Activated CD8-positive, alpha-beta memory T cell treated with anti-CD3 and anti-CD28 coated beads, Interleukin-2, amount 50 U/mL, for 1 hour (primary cell): ENCODE data around the gene MXI1.

Source experiments
- DNase-seq: peaks from one replicate; pipeline ENCODE4 v3.0.0-alpha.2; 2020; ENCODE audit errors: extremely low read depth

Gene MXI1

DNA sequence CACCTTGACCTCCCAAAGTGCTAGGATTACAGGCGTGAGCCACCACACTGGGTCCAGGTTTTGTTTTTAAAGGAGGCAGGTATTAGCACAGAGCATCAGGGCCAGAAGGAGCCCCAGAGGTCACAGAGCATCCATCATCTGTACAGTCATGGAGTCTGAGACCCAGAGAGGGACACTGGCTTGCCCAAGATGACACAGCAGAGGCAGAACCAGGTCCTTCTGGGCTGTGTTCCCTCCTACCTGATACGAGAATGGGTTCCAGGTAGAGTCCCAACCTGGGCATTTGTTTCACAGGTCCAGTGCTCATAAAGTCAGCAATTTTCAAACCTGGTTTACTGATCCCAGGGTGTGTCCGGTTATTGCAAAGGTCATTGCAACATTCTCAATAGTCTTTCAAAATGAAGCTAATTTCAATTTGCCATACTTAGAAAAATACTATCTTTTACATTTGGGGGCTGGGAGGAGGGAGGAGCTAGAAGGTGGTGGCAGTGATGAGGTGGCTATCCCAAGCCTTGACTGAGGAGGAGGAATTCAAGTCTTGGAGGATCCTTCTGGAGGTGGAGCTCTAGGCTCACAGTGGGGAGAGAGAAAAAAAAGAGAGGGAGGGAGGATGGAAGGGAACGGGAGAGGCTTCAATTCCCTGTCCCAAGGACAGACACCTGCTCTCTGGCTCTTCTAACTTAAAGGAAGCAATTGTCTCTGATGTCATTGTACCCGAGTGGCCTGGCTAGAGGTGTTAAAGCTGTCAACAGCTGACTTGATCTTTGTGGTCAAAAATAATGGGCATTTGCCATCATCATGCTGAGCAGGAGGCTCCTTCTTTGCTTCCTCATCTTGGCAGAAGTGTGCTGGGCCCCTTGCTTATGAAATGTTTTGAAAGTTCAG, 8.1 kb downstream of the MXI1 start:
- no peak for DNase-seq

DNA sequence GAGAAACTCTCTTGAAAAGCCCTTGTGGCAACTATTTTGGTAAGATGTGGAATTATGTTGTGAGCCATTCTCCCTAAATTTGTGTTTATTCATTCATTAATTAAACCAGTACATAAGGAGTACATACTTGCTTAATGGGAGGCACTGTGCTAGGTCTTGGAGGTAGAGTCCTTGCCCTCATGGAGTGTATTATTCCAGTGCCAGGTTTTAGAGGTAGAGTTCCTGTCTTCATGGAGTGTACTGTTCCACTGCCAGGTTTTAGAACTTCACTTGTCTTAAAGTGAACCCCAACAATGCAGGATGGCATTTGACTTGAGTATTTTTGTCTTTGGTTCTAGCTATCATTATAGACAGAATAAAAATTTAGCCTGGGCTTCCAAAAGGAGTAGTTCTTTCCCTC, 8.8 kb downstream of the MXI1 start:
- no peak for DNase-seq

DNA sequence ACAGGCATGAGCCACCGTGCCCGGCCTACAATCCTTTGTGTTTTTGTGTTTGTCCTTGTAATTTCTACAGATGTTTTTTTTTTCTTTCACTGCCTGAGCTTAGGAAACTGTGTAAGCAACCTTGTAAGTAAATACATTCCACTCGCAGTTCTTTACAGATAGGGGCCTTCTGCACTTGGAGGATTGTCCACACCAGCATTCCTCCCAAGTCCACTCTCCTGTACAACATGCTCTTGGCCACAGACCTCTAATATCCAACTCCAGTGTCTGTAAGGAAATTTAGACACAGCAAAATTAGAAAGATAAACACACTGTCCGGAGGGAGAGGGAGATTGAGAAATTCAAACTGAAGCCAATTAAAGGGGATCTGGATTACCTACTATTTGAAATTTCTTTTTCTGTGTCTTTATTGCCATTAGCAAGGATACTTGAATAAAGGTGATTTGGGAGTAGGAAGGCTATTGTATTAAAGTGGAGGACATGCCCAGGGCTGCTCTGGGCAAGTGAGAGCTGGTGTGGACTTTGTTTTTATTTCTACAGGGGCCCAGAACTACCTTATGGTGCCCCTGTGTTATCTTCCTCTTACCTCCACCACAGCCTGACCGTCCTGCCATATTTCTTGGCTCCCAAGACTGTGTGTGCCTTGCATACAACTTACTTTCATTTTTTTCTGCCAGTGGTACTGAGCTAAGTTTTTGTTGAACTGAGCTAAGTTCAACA, 9.7 kb downstream of the MXI1 start:
- DNase-seq, result no peak

DNA sequence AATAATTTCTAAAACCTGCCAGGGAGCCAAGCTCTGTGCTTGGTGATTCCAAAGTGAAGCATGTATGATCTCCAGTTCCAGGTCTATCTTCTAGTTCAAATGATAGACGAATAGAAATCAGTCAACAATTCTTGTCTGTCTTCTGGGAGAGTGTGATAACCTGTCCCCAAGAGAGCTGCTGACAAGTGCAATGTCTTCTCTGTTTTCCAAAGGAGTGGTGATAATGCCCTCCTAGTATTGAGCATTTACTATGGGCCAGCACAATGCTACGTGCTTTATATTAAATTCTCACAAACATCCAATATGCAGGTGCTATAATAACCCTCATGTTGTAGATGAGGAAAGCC, 10.2 kb downstream of the MXI1 start:
- DNase-seq, result no peak

- DNase-seq, result no peak
Observed at GRCh38 chr10:110218632-110219031, 11.2 kb downstream of the MXI1 start.

- no peak for DNase-seq
Observed at GRCh38 chr10:110219884-110220283, 12.5 kb downstream of the MXI1 start.

- DNase-seq, result no peak
Observed at GRCh38 chr10:110220398-110220797, 13.0 kb downstream of the MXI1 start.

- no peak for DNase-seq
Observed at GRCh38 chr10:110221044-110221720, 13.8 kb downstream of the MXI1 start.

DNA sequence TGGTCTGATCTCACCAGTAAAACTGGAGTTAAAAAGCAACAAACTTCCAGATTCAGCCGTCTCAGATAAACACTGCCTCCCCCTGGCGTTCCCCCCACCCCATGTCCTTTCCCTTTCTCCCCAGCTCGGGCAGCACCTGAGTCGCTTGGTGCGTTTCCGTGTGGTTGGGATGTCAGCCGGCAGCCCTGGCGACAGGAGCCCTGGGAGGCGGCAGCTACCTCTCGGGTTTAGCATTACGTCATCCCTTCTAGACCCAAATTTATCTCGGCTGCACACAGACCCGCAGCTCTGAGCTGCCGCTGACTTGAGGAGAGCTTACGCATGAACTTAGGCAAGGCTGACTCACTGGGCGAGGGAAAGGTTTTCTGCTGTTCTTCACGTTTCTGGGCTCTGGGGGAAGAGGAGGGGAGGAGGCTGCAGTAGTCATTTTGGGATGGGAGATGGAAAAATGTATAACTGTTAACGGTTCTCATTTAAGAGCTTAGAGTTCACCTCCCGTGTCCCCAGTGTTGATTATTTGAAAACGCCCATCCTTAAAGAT, 14.4 kb downstream of the MXI1 start:
- DNase-seq, result peak; percentile 76

GRCh38 chr10:110222641-110223297, 15.4 kb downstream of the MXI1 start:
- DNase-seq, result no peak

DNA sequence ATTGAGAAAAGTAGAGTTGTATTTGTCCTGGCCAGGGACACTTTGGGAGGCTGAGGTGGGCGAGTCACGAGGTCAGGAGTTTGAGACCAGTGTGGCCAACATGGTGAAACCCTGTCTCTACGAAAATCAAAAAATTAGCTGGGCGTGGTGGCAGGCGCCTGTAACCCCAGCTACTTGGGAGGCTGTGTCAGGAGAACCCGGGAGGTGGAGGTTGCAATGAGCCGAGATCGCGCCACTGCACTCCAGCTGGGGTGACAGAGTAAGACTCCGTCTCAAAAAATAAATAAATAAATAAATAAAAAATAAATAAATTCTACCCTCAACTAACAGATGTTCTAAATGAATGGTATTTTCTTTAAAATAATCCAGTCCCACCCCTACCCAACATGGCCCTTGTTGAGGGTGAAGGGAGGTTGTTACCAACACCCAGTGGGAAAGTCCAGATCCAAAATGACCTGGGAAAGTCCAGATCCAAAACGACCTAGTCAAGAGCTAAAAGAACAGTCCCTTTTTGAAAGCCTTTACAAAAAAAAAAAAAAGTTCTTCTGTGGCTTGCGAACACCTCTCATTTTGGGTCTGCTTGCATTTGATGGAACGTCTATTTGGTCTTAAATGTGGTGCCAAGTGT, 16.0 kb downstream of the MXI1 start:
- no peak for DNase-seq

DNA sequence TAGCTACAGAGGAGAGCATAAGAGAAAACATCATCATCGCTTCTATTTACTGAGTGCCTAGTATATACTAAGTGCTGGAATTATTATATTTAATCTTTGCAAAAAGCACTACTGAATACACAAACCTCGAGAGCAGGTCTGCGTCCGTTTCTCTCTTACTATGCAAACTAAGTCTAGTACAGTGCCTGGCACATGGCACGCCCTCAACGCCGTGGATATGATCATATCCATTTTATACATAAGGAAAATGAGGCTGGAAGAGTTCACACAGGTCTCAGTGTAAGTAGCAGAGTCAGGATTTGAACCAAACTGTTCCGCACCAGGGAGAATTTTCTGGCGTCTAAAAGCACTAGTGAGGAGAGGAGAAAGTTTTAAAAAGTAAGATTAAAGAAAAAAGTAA, 17.6 kb downstream of the MXI1 start:
- DNase-seq, result no peak

DNA sequence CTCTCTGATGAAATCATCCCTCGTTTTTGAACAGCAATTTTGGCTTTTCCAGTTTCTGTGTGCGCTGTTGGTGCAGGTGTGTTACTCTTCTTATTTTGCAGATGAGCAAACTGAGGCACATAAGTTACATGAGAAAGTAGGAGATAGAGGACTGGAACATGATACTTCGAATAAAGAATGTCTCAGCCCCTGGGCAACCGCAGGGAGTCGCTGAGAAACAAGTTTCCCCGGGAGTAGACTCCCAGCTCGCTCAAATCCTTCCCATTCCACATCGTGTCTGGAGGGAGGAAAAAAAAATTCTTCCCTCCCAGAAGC, 18.0 kb downstream of the MXI1 start:
- DNase-seq, result no peak

DNA sequence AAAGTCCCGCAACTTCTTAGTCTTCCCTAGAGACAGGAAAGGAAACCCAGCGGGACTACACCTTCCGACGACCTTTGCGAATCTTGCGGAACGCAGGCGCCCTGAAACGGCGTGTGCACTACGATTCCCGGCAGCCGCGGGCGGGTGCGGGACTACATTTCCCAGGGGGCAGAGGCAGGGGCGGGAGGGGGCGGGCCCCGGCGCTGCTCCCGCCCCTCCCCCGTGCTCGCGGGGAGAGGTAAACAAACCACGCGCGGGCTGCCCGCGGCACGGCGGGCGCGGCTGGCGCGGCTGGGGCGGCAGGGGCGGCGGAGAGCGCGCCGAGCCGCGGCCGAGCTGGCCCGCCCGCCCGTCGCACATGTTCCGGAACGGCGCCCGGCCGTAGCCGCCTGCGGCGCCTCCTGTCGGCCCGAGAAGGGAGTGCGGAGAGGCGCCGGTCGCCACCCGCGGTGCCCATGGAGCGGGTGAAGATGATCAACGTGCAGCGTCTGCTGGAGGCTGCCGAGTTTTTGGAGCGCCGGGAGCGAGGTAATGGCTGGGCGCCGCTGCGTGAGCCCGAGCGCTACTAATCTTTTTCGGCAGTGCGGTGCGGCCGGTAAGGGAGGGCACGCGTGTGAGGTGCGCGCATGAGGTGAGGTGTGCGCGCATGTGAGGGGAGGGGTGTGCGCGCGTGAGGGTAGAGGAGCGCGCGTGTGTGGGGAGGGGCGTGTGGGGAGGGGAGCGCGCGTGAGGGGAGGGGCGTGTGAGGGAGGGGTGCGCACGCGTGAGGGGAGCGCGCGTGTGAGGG, 18.5 kb downstream of the MXI1 start:
- DNase-seq, result peak; percentile 62

DNA sequence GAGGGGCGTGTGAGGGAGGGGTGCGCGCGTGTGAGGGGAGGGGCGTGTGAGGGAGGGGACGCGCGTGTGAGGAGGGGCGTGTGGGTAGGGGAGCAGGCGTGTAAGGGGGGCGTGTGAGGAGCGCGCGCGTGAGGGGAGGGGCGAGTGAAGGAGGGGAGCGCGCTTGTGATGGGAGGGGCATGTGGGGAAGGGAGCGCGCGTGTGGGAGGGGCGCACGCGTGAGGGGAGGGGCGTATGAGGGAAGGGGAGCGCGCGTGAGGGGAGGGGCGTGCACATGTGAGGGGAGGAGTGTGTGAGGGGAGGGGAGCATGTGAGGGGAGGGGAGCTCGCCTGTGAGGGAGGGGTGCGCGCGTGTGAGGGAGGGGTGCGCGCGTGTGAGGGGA, 19.1 kb downstream of the MXI1 start:
- no peak for DNase-seq

- DNase-seq, result no peak
Observed at GRCh38 chr10:110226926-110227641, 19.7 kb downstream of the MXI1 start.

DNA sequence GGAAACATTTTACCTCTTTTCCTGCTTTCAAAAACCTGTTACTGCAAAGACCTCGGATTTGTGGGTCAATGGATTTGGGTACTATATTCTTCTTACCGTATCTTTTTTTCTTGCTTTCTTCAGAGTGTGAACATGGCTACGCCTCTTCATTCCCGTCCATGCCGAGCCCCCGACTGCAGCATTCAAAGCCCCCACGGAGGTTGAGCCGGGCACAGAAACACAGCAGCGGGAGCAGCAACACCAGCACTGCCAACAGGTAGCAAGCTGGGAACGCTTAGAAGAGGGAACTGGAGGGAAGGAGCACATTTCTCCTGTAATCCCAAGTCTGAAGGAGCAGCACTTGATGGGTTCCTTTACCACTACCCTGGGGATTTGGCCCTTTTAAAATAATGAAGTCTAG, 20.7 kb downstream of the MXI1 start:
- DNase-seq, result no peak

DNA sequence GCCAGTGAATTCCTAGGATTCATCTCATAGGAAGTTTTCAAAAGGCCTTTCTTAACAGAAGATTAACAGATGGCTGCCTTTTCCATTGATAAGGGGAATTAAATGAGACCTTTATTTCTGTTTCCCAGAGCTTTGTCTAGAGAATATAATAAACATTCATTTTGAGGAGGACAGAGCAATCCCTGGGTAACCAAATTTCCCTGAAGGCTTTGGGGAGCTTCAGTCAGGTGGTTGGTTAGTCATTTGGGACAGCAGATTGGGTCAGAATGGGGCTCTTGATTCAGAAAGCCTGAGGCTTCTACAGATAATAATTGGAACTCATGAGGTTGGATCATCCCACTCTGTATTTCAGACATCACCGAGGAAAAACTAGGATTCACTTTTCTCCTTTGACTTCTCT, 21.8 kb downstream of the MXI1 start:
- DNase-seq, result no peak

- no peak for DNase-seq
Observed at GRCh38 chr10:110233846-110234245, 26.4 kb downstream of the MXI1 start.

DNA sequence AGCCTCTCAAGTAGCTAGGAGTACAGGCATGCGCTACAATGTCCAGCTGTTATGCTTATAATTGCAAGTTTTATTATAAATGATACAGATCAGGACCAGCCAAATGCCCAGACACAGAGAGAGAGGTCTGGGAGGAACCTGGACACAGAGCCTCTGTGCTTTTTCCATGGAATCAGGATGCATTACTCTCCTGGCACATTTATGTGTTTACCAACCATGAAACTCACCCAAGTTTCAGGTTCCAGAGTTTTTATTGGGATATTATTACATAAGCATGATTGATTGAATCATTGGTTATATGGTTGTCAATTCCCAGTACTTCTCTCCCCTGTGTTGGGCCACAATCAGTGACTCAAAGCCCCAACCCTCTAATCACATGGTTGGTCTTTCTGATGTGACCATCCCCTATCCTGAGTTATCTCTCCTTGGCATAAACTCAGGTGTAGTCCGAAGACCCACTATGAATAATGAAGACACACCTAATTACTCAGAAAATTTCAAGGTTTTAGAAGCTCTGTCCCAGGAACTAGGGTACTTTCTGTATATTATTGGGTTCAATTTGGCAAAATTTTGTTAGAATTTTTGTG, 30.6 kb downstream of the MXI1 start:
- DNase-seq, result no peak
